HCT116 (cell line): ENCODE results near the gene TNNC1.

Experiments used
- ZNF274 ChIP-seq: fragments of 200-500 bp; sonication (Bioruptor generic); IDR thresholded peaks from 2 replicates; pipeline ENCODE4 v1.6.1; 2014; ENCODE audit warnings: mild to moderate bottlenecking, low read depth, low read length, inconsistent platforms
- TF ChIP-seq, protein P1 (sequence below), 3 experiments: fragments of 200-600 bp in 1 of 3; sonication (generic) in 1 of 3; IDR thresholded peaks in 2 of 3; conservative IDR thresholded peaks in 1 of 3; 2 replicates each; pipeline ENCODE4 v1.5.1; 2012 to 2017; ENCODE audit warnings: low read depth in 2 of 3, low read length in 2 of 3, antibody characterized with exemption in 1 of 3, borderline replicate concordance in 1 of 3, control low read depth in 1 of 3, mild to moderate bottlenecking in 1 of 3, mixed read lengths in 1 of 3, mixed run types in 1 of 3, moderate library complexity in 1 of 3; ENCODE audit not compliant: insufficient read depth in 1 of 3

DNA sequence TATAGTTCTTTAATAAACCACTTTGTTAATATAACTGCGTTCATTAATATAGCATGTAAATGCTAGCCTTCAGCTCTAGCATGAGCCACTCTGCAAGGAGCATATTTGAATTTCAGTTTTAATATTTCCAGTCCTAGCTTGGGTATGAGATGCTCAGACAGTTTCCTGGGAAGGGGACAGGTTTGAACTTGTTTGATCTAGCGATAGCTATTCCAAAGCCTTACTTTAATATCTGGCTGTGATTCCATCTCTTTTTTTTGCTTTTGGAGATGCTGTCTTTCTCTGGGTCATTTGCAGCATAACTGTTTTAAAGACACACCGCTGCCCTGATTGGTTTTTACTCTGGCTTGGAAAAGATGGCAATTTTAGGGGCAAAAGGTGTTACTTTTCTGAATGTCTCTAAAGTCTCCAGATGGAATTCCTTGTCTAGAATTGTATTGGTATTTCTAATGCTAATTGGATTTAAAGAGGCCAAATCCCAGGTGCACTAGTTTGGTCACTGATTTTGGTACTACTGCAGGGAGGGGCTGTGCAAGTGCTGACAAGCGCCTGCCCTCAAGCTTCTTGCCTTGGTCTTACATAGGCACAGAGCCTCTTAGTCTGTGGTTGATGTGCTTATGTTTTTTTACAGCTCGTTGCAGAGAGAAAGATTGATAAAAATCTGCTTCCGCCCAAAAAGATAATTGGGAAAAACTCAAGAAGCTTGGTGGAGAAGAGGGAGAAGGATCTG is 4.4 kb upstream of the TNNC1 start:
- TF ChIP-seq, protein P1, sequence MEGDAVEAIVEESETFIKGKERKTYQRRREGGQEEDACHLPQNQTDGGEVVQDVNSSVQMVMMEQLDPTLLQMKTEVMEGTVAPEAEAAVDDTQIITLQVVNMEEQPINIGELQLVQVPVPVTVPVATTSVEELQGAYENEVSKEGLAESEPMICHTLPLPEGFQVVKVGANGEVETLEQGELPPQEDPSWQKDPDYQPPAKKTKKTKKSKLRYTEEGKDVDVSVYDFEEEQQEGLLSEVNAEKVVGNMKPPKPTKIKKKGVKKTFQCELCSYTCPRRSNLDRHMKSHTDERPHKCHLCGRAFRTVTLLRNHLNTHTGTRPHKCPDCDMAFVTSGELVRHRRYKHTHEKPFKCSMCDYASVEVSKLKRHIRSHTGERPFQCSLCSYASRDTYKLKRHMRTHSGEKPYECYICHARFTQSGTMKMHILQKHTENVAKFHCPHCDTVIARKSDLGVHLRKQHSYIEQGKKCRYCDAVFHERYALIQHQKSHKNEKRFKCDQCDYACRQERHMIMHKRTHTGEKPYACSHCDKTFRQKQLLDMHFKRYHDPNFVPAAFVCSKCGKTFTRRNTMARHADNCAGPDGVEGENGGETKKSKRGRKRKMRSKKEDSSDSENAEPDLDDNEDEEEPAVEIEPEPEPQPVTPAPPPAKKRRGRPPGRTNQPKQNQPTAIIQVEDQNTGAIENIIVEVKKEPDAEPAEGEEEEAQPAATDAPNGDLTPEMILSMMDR (IDR thresholded peaks at IDR 0.05 in 2 of 3, conservative IDR thresholded peaks at IDR 0.05 in 1 of 3; ENCODE audit: borderline replicate concordance in 1 of 3, insufficient read depth in 1 of 3, low read depth in 2 of 3, low read length in 2 of 3): no peak
- TF ChIP-seq ZNF274: no peak
